H1 (cell line): ENCODE data around the gene CAPN9. TPM values are rescaled to one million over a fixed set of nuclear protein-coding genes. Genes with fewer than 3 reads are reported as not detected.

Experiments
- CTCF ChIA-PET: fragments of 300-600 bp; sonication (Branson Sonifier 250); formaldehyde crosslinking; loops from one replicate; lab custom pipeline; 2021; ENCODE audit not compliant: partially characterized antibody; lab: Charles Lee
- POLR2A ChIA-PET: fragments of 300-600 bp; sonication (Branson Sonifier 250); formaldehyde crosslinking; loops from one replicate; lab custom pipeline; 2021; ENCODE audit warnings: inconsistent platforms; ENCODE audit not compliant: partially characterized antibody; lab: Charles Lee
- DNase-seq, 2 experiments: peaks; one replicate each; pipeline versions ENCODE4 v3.0.0 to v3.0.0-alpha.2; 2010 to 2022; ENCODE audit warnings: low spot score in 2 of 2, low read depth in 1 of 2, mixed read lengths in 1 of 2
- FAIRE-seq: peaks from 2 replicates; lab custom pipeline; 2011; peaks lifted over from hg19 to GRCh38; lab: Jason Lieb, UNC
- H2AFZ ChIP-seq: 2 replicates; pipeline ENCODE4 v1.8.1; 2012; ENCODE audit warnings: low read length, inconsistent platforms
- H2AK5ac ChIP-seq: 2 replicates; pipeline ENCODE4 v1.6.1; 2013; ENCODE audit warnings: low read depth, low read length
- H2BK120ac ChIP-seq: replicated peaks from 2 replicates; pipeline ENCODE3; 2013; ENCODE audit warnings: low read depth, low read length, inconsistent platforms
- H2BK12ac ChIP-seq: 2 replicates; pipeline ENCODE4 v1.6.1; 2013; ENCODE audit warnings: low read depth, low read length
- H2BK15ac ChIP-seq: 2 replicates; pipeline ENCODE4 v1.6.1; 2013; ENCODE audit warnings: low read length
- H2BK20ac ChIP-seq: 2 replicates; pipeline ENCODE4 v1.6.1; 2013; ENCODE audit warnings: low read length
- H2BK5ac ChIP-seq: 2 replicates; pipeline ENCODE4 v1.6.1; 2013; ENCODE audit warnings: low read depth, low read length
- H3K14ac ChIP-seq: 2 replicates; pipeline ENCODE4 v1.6.1; 2013; ENCODE audit warnings: inconsistent platforms; ENCODE audit not compliant: insufficient read length
- H3K18ac ChIP-seq: 2 replicates; pipeline ENCODE4 v1.6.1; 2013; ENCODE audit warnings: low read length; ENCODE audit errors: extremely low read depth
- H3K23ac ChIP-seq: 2 replicates; pipeline ENCODE4 v1.6.1; 2013; ENCODE audit warnings: inconsistent platforms; ENCODE audit not compliant: insufficient read length
- H3K23me2 ChIP-seq: 2 replicates; pipeline ENCODE4 v1.6.1; 2013; ENCODE audit warnings: low read depth, low read length
- H3K27ac ChIP-seq: 2 replicates; pipeline ENCODE4 v1.6.1; 2011; ENCODE audit warnings: low read depth, low read length, inconsistent platforms
- H3K27me3 ChIP-seq, 4 experiments: replicated peaks in 1 of 4; 1 replicate in 1 of 4; 2 replicates in 3 of 4; pipeline versions ENCODE4 v1.6.1 to v1.8.1; 2011 to 2013; ENCODE audit warnings: low read length in 3 of 4, mild to moderate bottlenecking in 3 of 4, inconsistent platforms in 2 of 4, mixed read lengths in 2 of 4, moderate library complexity in 1 of 4; ENCODE audit not compliant: control insufficient read depth in 3 of 4, insufficient read depth in 3 of 4; ENCODE audit errors: extremely low read depth in 1 of 4
- H3K36me3 ChIP-seq, 4 experiments: 2 replicates each; pipeline versions ENCODE4 v1.6.1 to v1.8.1; 2011 to 2013; ENCODE audit warnings: mild to moderate bottlenecking in 4 of 4, low read length in 3 of 4, moderate library complexity in 2 of 4, control low read depth in 1 of 4, inconsistent platforms in 1 of 4; ENCODE audit not compliant: insufficient read depth in 4 of 4, control insufficient read depth in 2 of 4
- H3K4ac ChIP-seq: replicated peaks from 2 replicates; pipeline ENCODE3; 2013; ENCODE audit warnings: low read length, low read depth, mixed read lengths, inconsistent platforms; ENCODE audit not compliant: insufficient read length
- H3K4me1 ChIP-seq, 4 experiments: replicated peaks in 1 of 4; 1 replicate in 1 of 4; 2 replicates in 3 of 4; pipeline versions ENCODE4 v1.6.1 to v1.8.1; 2011 to 2013; ENCODE audit warnings: low read length in 3 of 4, inconsistent platforms in 2 of 4, mixed read lengths in 1 of 4; ENCODE audit not compliant: insufficient read depth in 4 of 4, control insufficient read depth in 3 of 4
- H3K4me2 ChIP-seq, 2 experiments: 2 replicates each; pipeline versions ENCODE4 v1.6.1 to v1.8.1; 2011 to 2013; ENCODE audit warnings: low read depth in 2 of 2, low read length in 2 of 2, control low read depth in 1 of 2, inconsistent platforms in 1 of 2, mild to moderate bottlenecking in 1 of 2; ENCODE audit not compliant: insufficient read depth in 1 of 2
- H3K4me3 ChIP-seq, 4 experiments: fragments of 200-600, 300-600 bp in 1 of 4; sonication (generic), shearing (Covaris generic), sonication (Bioruptor Twin) in 1 of 4; 2 replicates each; pipeline versions ENCODE4 v1.5.1 to v1.8.1; 2011 to 2016; ENCODE audit warnings: low read length in 4 of 4, low read depth in 3 of 4, control low read depth in 2 of 4, inconsistent platforms in 2 of 4, mild to moderate bottlenecking in 2 of 4, mixed read lengths in 1 of 4, moderate library complexity in 1 of 4; ENCODE audit not compliant: insufficient read depth in 2 of 4; ENCODE audit errors: extremely low read depth in 1 of 4
- H3K56ac ChIP-seq: replicated peaks from 2 replicates; pipeline ENCODE3; 2013; ENCODE audit warnings: low read depth, mild to moderate bottlenecking, mixed read lengths, low read length, inconsistent platforms; ENCODE audit not compliant: insufficient read length
- H3K79me1 ChIP-seq: 2 replicates; pipeline ENCODE4 v1.6.1; 2013; ENCODE audit warnings: low read depth, low read length, control low read depth
- H3K79me2 ChIP-seq, 2 experiments: 2 replicates each; pipeline versions ENCODE4 v1.6.1 to v1.8.1; 2012 to 2013; ENCODE audit warnings: low read length in 2 of 2, mild to moderate bottlenecking in 2 of 2, inconsistent platforms in 1 of 2; ENCODE audit not compliant: insufficient read depth in 2 of 2, control insufficient read depth in 1 of 2
- H3K9ac ChIP-seq, 4 experiments: replicated peaks in 1 of 4; 1 replicate in 1 of 4; 2 replicates in 3 of 4; pipeline versions ENCODE4 v1.6.1 to v1.8.1; 2011 to 2013; ENCODE audit warnings: low read depth in 3 of 4, low read length in 3 of 4, control low read depth in 2 of 4, mild to moderate bottlenecking in 2 of 4, moderate library complexity in 2 of 4, inconsistent platforms in 1 of 4; ENCODE audit errors: extremely low read depth in 1 of 4
- H3K9me3 ChIP-seq, 2 experiments: 2 replicates each; pipeline versions ENCODE4 v1.6.1 to v1.8.1; 2012 to 2013; ENCODE audit warnings: mild to moderate bottlenecking in 2 of 2, moderate library complexity in 2 of 2, control low read depth in 1 of 2, inconsistent platforms in 1 of 2, low read depth in 1 of 2, low read length in 1 of 2, mixed read lengths in 1 of 2; ENCODE audit not compliant: insufficient read depth in 2 of 2
- H4K20me1 ChIP-seq, 2 experiments: replicated peaks in 1 of 2; 2 replicates each; pipeline versions ENCODE3 to v1.8.1; 2011 to 2013; ENCODE audit warnings: inconsistent platforms in 2 of 2, low read length in 2 of 2, mild to moderate bottlenecking in 1 of 2; ENCODE audit not compliant: insufficient read depth in 2 of 2, control insufficient read depth in 1 of 2
- H4K5ac ChIP-seq: 2 replicates; pipeline ENCODE4 v1.6.1; 2013; ENCODE audit warnings: low read length, low read depth, mixed read lengths, inconsistent platforms; ENCODE audit not compliant: insufficient read length
- H4K8ac ChIP-seq: 2 replicates; pipeline ENCODE4 v1.8.0; 2013; ENCODE audit warnings: mild to moderate bottlenecking, moderate library complexity, low read length, inconsistent platforms; ENCODE audit not compliant: insufficient read depth; ENCODE audit errors: extremely low read depth
- H4K91ac ChIP-seq: replicated peaks from 2 replicates; pipeline ENCODE3; 2013; ENCODE audit warnings: low read length, mixed read lengths, inconsistent platforms; ENCODE audit not compliant: insufficient read length
- ATF3 ChIP-seq: IDR thresholded peaks from 2 replicates; pipeline ENCODE4 v1.6.1; 2011; ENCODE audit warnings: low read depth, mild to moderate bottlenecking, low read length; ENCODE audit not compliant: insufficient read depth
- CBX8 ChIP-seq: fragments of 300-800, 300-1000 bp; sonication (generic); IDR thresholded peaks from 2 replicates; pipeline ENCODE4 v1.7.1; 2016; ENCODE audit warnings: low read depth, low read length, borderline replicate concordance
- KDM5A ChIP-seq: fragments of 200-600 bp; IDR thresholded peaks from 2 replicates; pipeline ENCODE4 v1.7.1; 2012; ENCODE audit warnings: mild to moderate bottlenecking, low read length, inconsistent platforms, mixed read lengths
- MAFK ChIP-seq: IDR thresholded peaks from 2 replicates; pipeline ENCODE4 v1.6.1; 2012; ENCODE audit warnings: low read depth, mild to moderate bottlenecking, improper control_type of control experiment, low read length
- SP1 ChIP-seq: IDR thresholded peaks from 2 replicates; pipeline ENCODE4 v1.6.1; 2011; ENCODE audit warnings: low read depth, low read length
- SP4 ChIP-seq: IDR thresholded peaks from 2 replicates; pipeline ENCODE4 v1.6.1; 2012; ENCODE audit warnings: low read length, inconsistent platforms
- TAF1 ChIP-seq: IDR thresholded peaks from 2 replicates; pipeline ENCODE4 v1.6.1; 2011; ENCODE audit warnings: mild to moderate bottlenecking, low read depth, low read length
- TEAD4 ChIP-seq: IDR thresholded peaks from 2 replicates; pipeline ENCODE4 v1.6.1; 2012; ENCODE audit warnings: low read depth, low read length, inconsistent platforms, mixed read lengths
- USF2 ChIP-seq: IDR thresholded peaks from 2 replicates; pipeline ENCODE4 v1.6.1; 2011; ENCODE audit warnings: low read length, improper control_type of control experiment
- YY1 ChIP-seq: IDR thresholded peaks from 2 replicates; pipeline ENCODE4 v1.6.1; 2011; ENCODE audit warnings: low read depth, mild to moderate bottlenecking, low read length
- ZNF274 ChIP-seq: IDR thresholded peaks from 2 replicates; pipeline ENCODE4 v1.7.0; 2012; ENCODE audit warnings: low read length, borderline replicate concordance; ENCODE audit errors: extremely low read depth
- WGBS, 2 experiments: shearing (Covaris generic) in 1 of 2; methylation state at CpG; one replicate each; pipeline versions ENCODE4 v1.1.6 to v1.1.7; 2013 to 2015; ENCODE audit warnings: low lambda C conversion rate in 2 of 2, mixed read lengths in 2 of 2, inconsistent platforms in 1 of 2, low coverage in 1 of 2, missing lambda C conversion rate in 1 of 2; ENCODE audit not compliant: insufficient replicate concordance in 2 of 2, insufficient coverage in 1 of 2, insufficient read length in 1 of 2; ENCODE audit errors: extremely low coverage in 1 of 2, missing lambda C conversion rate in 1 of 2; 5-methylcytosine and 5-hydroxymethylcytosine counted together
- polyA plus RNA-seq, 7 experiments: library from polyadenylated mRNA; depleted of rRNA in 3 of 7; stranded (reverse) in 5 of 7; unstranded in 2 of 7; fragments of >200 nt in 5 of 7; fragments of 200-250 nt in 2 of 7; gene quantifications; 1 replicate in 5 of 7; 2 replicates in 1 of 7; 4 replicates in 1 of 7; pipeline versions ENCODE4 v1.2.1 to v1.2.3, GENCODE V29; 2011 to 2013; ENCODE audit warnings: missing spikeins in 2 of 7, mixed read lengths in 2 of 7
- total RNA-seq: library from RNA; stranded (reverse); fragmentation: NEBNext Ultra II Directional; extraction: Animal tissue kit (Norgen Biotek cat#: 25700); gene quantifications from 2 replicates; pipeline ENCODE4 v1.2.1, GENCODE V29; 2021

Gene CAPN9
- total and polyA plus RNA-seq, 2 of the 8 experiments (the other 6 are each of a cell fraction or from before 2014, with no cell fraction given), result 0.22 to 0.76 TPM

GRCh38 chr1:230824551-230824918 is 77.3 kb downstream of the CAPN9 start:
- no peak overlapping the region for H3K4me2 ChIP-seq
- H3K18ac ChIP-seq, result no peak overlapping the region
- no peak overlapping the region for H3K23ac ChIP-seq
- no peaks in the 10 kb centered on the region for H3K79me1 ChIP-seq
- H3K14ac ChIP-seq, result no peak overlapping the region
- H3K79me2 ChIP-seq, result no peaks in the 10 kb centered on the region
- CTCF ChIA-PET, result interaction anchor here (1.1 kb wide), 1 partner anchor 28 kb away, joined by 4 read pairs; no protein-coding TSS in a partner anchor
- H4K8ac ChIP-seq, result no peak overlapping the region
- H3K36me3 ChIP-seq, result no peaks in the 10 kb centered on the region
- H3K23me2 ChIP-seq, result no peaks in the 10 kb centered on the region
- POLR2A ChIA-PET, result interaction anchor here (0.8 kb wide), 1 partner anchor 30 kb away, joined by 3 read pairs; no protein-coding TSS in a partner anchor
- peaks cover 0 to 1% of the 10 kb centered on the region in 2 experiments for H4K20me1 ChIP-seq
- no peak overlapping the region for H3K4ac ChIP-seq
- H3K56ac ChIP-seq, result no peak overlapping the region
- H2BK5ac ChIP-seq, result no peak overlapping the region
- no peak overlapping the region for H2BK15ac ChIP-seq
- no peak overlapping the region for H4K91ac ChIP-seq
- 80% methylated on average over 4 of the region's 4 CpGs; no CpG with 5 or more reads in 1 of the 2 experiments for WGBS, 2 experiments
- peak in 1 of 2 experiments; percentile 24 for DNase-seq
- H3K9ac ChIP-seq, result no peak overlapping the region
- no peak overlapping the region for H2BK120ac ChIP-seq
- no peak overlapping the region for H3K4me3 ChIP-seq
- H4K5ac ChIP-seq, result no peak overlapping the region
- no peaks in the 10 kb centered on the region; a peak in 2 of 7 replicates for H3K27me3 ChIP-seq
- H2AFZ ChIP-seq, result no peak overlapping the region
- no peaks in the 10 kb centered on the region for H3K9me3 ChIP-seq
- no peak for FAIRE-seq
- H3K27ac ChIP-seq, result no peak overlapping the region
- H3K4me1 ChIP-seq, result no peaks in the 10 kb centered on the region
- H2AK5ac ChIP-seq, result no peak overlapping the region
- no peak overlapping the region for H2BK20ac ChIP-seq
- no peak overlapping the region for H2BK12ac ChIP-seq
- TF ChIP-seq ATF3 (no peak), CBX8 (no peak), USF2 (no peak), SP4 (no peak), MAFK (no peak), KDM5A (no peak), TEAD4 (no peak), SP1 (no peak), YY1 (no peak), TAF1 (no peak), ZNF274 (no peak)
